HG03064 (cell line): ENCODE measurements around the gene CYTH1.

Experiments
- ATAC-seq: cut with Tn5 transposase; IDR thresholded peaks from one replicate; pipeline ENCODE4 v1.9.1; 2021; ENCODE audit warnings: low read depth; ENCODE audit not compliant: unreplicated experiment

CYTH1 gene

GRCh38 chr17:78696016-78696982, 85.8 kb downstream of the CYTH1 start:
- ATAC-seq = no peak

DNA sequence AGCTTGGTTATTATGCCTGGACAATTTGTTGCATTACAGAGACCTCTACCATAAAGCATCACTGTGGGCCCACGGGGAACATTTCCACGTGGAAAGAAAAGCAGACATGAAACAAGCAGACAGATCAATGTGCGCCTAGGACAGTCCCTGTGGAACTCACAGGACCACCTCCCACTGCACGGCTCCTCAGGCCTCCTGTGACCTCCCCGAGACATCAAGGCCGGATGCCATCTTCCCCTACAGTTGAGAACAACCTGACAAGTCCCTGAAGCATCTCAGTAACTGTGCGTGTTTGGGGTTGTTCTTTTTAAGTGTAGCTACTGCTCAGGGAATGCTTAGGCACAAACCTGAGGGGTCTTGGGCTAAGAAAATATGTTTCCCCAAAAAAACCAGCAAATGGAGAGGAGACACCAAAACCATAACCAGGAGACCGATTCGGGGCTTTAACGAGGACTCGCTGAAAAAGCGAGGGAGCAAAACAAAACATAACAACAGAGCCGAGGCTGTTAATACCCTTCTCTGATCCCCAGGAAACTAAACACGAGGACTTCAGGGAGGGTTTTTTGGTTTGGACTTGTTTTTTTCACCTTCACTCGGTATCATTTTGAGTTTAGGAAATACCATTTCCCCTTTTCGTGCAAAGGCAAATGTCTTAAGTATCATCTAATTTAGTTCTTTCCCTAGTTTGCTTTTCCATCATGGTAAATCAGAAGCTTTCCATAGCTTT, 87.1 kb downstream of the CYTH1 start:
- ATAC-seq = no peak

- no peak for ATAC-seq
Measured at GRCh38 chr17:78693346-78694083, 88.6 kb downstream of the CYTH1 start.

GRCh38 chr17:78692460-78693010, 89.5 kb downstream of the CYTH1 start:
- no peak for ATAC-seq

GRCh38 chr17:78689029-78689428, 93.0 kb downstream of the CYTH1 start:
- no peak for ATAC-seq

GRCh38 chr17:78687944-78688343, 94.1 kb downstream of the CYTH1 start:
- no peak for ATAC-seq

DNA sequence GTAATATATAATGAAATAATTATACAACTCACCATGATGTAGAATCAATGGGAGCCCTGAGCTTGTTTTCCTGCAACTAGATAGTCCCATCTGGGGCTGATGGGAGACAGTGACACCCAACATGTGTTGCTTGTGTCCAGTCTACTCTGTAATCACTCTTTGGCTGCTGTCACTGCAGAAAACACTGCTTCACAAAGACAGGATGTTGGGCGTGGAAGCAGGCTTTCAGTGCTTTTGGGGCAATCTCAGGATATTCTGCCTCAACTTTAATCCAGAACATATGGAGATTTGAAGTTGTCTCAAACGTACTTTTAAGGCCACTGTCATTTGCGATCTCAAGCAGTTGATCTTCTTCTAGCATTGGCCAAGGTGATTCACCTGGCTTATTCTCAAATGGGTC, 94.9 kb downstream of the CYTH1 start:
- no peak for ATAC-seq

GRCh38 chr17:78684026-78684425, 98.0 kb downstream of the CYTH1 start:
- no peak for ATAC-seq

DNA sequence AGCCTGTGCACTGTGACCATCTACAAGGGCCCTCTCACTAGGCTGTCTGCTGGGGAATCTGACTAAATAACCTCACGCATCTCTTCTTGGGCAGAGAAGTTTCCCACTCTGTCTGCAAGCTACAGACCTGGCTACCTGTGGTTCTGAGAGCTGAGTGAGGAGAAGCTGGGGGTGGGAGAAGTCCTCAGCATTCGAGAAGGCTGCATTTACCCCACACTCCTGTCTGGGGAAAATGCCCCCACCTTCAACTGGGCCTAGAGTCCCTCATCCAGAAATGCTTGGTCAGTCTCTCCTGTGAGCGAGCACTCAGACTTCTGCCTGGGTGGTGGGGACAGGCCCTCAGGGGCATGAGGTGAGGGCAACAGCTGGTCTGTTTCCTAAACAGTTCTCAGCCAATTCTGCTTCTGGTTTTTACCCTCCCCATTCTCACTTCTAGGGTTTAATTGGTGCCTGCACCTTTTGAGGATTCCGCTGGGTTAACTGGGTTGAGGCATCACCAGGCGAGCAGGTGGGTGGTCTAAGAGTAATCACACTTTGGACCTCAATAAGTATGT, 98.6 kb downstream of the CYTH1 start:
- ATAC-seq = no peak

DNA sequence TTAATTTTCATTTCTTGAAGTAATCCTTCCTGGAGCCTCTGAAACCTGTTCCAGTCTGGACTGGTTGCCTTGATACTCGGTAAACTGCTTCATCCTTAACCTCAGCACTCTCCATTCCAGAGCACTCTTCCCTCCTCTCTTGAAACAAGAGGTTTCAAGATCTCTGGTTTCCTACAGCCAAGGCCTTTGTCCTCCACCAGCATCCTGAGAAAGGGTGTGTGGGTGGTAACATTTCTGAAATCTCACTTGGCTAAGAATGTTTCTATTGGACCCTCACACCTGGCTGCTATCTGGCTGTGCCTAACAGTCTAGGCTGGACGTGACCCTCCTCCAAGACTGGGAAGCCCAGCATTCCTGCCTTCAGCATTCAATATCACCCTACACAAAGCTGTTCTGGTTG, 99.7 kb downstream of the CYTH1 start:
- ATAC-seq = no peak

DNA sequence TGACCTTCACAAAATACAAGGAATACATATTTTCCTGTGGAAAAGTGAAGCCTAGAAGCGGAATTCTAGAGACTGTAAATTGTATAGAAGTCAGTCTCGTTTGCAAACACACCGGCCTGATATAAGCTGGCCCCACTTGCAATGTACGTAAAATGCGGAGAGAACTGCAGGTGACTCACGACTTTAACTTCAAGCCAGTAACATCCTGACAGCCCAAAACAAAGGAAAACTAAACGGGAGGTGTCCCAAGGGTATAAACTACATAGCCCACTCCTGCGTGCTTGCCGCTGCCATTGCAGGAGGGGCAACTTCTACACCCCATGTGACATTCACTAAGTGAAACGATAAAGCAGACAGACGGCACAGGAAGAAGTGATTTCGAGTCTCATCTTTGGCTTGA, 101.6 kb downstream of the CYTH1 start:
- ATAC-seq = no peak

DNA sequence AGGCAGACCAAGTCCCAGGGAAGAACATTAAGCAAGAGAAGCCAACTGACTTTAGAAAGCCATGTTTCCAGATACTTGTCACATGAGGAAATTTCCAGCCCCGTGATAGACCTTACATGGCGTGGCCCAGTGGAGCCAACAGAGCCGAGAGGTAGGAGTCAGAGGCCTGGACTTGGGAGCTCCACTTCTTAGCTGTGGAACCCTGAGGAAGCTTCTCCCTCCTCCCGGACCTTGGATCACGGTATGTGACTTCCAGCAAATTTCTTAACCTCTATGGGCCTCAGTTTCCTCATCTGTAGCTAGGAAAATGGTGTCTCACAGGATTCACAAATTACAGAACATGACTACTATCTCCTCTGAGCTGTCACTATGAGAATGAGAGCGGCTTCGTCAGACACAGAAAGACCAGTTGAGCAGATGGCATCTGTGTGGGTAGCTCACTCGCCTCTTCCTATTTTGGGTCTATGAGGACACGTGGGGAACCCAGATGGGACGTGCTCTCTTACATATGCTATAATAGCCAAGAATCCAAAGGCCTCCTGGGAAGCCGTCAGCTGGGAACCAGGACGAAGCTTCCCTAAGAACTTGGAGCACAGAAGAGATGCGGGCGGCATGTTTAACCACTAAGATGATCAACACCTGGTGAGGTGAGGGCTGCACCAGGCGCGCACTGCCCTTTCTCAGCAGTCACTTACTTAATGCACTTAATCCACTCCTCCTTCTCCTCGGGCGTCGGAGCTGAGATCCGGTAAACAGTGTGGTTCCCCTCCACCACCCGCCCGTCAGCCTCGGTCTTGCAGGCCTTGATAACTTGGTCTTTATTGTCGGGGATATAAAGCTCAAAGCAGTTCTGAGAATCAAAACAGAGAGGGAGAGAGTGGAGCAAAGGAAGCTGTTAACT, 102.3 kb downstream of the CYTH1 start:
- ATAC-seq = no peak

- ATAC-seq = no peak
Measured at GRCh38 chr17:78678711-78679110, 103.4 kb downstream of the CYTH1 start.

DNA sequence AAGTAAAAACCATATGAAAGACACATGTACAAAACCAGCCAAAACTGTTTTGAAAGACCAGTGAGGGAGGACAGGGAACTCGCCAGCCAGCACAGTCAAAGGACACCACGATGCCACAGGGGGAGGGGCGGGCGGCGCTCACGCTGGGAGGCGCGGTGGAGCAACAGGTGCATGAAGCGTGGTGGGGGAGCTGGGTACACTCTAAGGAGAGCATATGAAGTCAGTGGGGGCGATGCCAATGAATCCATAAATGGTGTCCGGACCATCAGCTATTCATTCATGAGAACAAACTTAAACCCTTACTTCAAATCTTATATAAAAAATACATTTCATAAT, 103.9 kb downstream of the CYTH1 start:
- ATAC-seq = no peak

GRCh38 chr17:78677303-78678221, 104.5 kb downstream of the CYTH1 start:
- no peak for ATAC-seq

DNA sequence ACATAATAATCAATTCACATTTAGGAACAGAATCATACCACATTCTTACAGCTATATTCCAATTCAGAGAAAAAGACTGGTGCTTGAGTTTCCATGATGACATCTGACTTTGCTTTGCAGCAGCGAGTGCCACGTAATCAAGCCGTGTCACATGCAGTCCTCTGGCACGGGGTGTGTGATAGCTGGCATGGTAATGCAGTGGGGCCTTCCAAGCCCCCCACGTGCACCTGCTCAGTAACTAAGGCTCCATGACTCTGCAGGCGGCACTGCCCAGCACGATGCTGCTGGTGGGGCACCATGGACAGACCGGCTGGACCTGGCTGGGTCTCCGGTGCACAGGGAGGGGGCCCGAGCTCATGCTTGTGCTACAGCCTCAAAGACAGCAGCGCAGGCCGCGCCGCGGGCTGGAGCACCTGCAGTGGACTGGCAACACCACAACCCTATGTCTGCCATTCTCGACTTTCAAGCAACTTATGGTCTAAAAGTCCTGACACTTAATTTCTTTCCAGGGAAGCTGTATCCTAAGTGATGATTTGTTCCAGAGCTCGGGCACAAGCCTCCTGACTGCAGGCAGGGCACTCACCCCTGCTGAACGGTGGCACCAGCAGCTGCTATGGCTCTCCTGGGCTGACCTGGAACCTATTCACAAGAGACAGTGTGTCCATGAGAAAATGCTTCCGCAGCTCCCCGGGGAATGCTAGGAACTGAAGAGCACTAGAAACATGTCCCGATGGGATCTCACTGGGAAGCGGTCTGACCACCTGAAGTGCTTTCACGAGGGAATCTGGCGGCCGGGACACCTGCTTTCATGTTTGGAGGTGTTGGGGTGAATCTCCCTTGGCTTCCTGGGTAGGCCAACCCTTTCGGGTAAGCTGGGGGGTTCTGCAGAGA, 105.4 kb downstream of the CYTH1 start:
- no peak for ATAC-seq

- no peak for ATAC-seq
Measured at GRCh38 chr17:78675836-78676235, 106.2 kb downstream of the CYTH1 start.

DNA sequence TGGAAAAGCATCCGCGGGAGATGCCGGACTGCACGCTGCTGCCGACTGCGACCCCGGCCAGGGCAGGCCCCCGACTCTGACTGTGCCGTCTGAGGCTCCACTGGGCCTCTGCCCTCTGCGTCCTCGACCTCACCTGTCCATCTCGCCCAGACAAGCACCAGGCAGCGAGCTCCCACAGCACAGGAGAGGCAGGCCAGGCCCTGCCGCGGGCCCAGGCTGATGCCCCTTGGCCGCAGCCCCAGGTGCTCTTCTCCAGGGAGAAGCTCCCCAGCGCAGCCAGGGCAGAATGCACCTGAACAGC, 106.8 kb downstream of the CYTH1 start:
- no peak for ATAC-seq
